ENCODE measurements around the gene IPO4. TPM values are rescaled to one million over a fixed set of nuclear protein-coding genes. Genes with fewer than 3 reads are reported as not detected.

Gene IPO4
- total RNA-seq, 6 experiments from 2014 or later = 17.9 to 44.0 (median 23.0) TPM

GRCh38 chr14:24130717-24131548 lies 57.7 kb downstream of the IPO4 start:
- ATAC-seq = peak; percentile 60 to 74 (median 70)
- H3K27ac ChIP-seq = peak overlapping the region; percentile 61 to 86 (median 81)
- TF ChIP-seq POLR2A (IDR thresholded peaks at IDR 0.05) = peak; percentile 30
- TF ChIP-seq CTCF (IDR thresholded peaks at IDR 0.05) = no peak
- peak; percentile 55 to 91 (median 78) for DNase-seq
- H3K4me1 ChIP-seq = peaks cover 0 to 35% (median 15%) of the 10 kb centered on the region in 4 donors
- intact Hi-C loops (cut with DNase I) = no loop called here
- H3K36me3 ChIP-seq = no peaks in the 10 kb centered on the region
- no peaks in the 10 kb centered on the region for H3K27me3 ChIP-seq
- WGBS (ENCODE audit: insufficient coverage, low coverage, low lambda C conversion rate, missing lambda C conversion rate) = 11% methylated on average over 2 of the region's 7 CpGs
- H3K9me3 ChIP-seq = no peaks in the 10 kb centered on the region
- peak overlapping the region in 1 of 3 donors; percentile 18 for H3K4me3 ChIP-seq

- intact Hi-C loops (cut with DNase I) = no loop called here
Observed at GRCh38 chr14:24130380-24130716, 58.3 kb downstream of the IPO4 start, which contains the start of gene FITM1. Gene FITM1 (plus strand): TSS chr14:24130659. CDS start chr14:24131564, 905 bp downstream.

More at GRCh38 chr14:24130380-24130716, 58.3 kb downstream of the IPO4 start, which contains the start of gene FITM1:
- Histone ChIP-seq H3K9me3 (no peaks in the 10 kb centered on the region), H3K36me3 (no peaks in the 10 kb centered on the region), H3K27me3 (no peaks in the 10 kb centered on the region), H3K27ac (peak within 1 kb of the TSS; percentile 61 to 86 (median 81)), H3K4me1 (peaks cover 0 to 34% (median 15%) of the 10 kb centered on the region in 4 donors), H3K4me3 (peak within 1 kb of the TSS in 1 of 3 donors; percentile 18)
- ATAC-seq = no peak
- DNase-seq = no peak
- no peak for TF ChIP-seq CTCF (IDR thresholded peaks at IDR 0.05)
- TF ChIP-seq POLR2A (IDR thresholded peaks at IDR 0.05) = no peak
- WGBS (ENCODE audit: insufficient coverage, low coverage, low lambda C conversion rate, missing lambda C conversion rate) = 66% methylated on average over 4 of the region's 5 CpGs

Small RNAs within 50 kb of the gene (microRNA-seq; reads per million reads assigned to microRNA genes)
- gene MIR7703 = 0 to 0.29 reads per million in 2 donors

Small RNAs within 50 kb of the gene (small RNA-seq; reads per million reads assigned to genes)
- gene AL136295.4 (0 reads per million in 2 experiments), gene CHMP4A (0 reads per million in 2 experiments), gene IPO4 (0 to 1.4 reads per million in 2 experiments), gene IRF9 (0 reads per million in 2 experiments), gene MDP1 (0 reads per million in 2 experiments), gene RNA5SP383 (0.26 to 1.2 reads per million in 2 experiments)

Other genes starting within 250 kb of the IPO4 start
- 10 to 100 TPM; 30.5 to 82.5 (median 45.1) TPM for gene DHRS4, start 235.0 kb downstream of the IPO4 start, total RNA-seq
- 10 to 100 TPM; 17.7 to 53.6 (median 32.3) TPM for gene DHRS4L2, start 199.9 kb downstream of the IPO4 start, total RNA-seq
- 1 to 10 TPM in 1 of 6 experiments, under 1 TPM in 5; 0.18 to 1.9 (median 0.29) TPM for gene CARMIL3, start 136.8 kb downstream of the IPO4 start, total RNA-seq
- gene CPNE6, start 117.3 kb downstream of the IPO4 start, total RNA-seq = under 1 TPM in 4 of 6 experiments, not detected in 2; 0.09 to 0.40 (median 0.18) TPM
- gene PCK2, start 94.5 kb downstream of the IPO4 start, total RNA-seq = 100 to 1,000 TPM; 124 to 615 (median 240) TPM
- 100 to 1,000 TPM in 3 of 6 experiments, 10 to 100 TPM in 3; 65.9 to 180 (median 103) TPM for gene DCAF11, start 74.0 kb downstream of the IPO4 start, total RNA-seq
- 1 to 10 TPM; 1.4 to 2.9 (median 2.1) TPM for gene NRL, start 73.9 kb downstream of the IPO4 start, total RNA-seq
- gene FITM1, start 58.2 kb downstream of the IPO4 start, total RNA-seq = 10 to 100 TPM in 3 of 6 experiments, 1 to 10 TPM in 3; 1.5 to 32.5 (median 9.3) TPM
- 100 to 1,000 TPM in 4 of 6 experiments, 10 to 100 TPM in 2; 81.7 to 119 (median 107) TPM for gene PSME1, start 52.6 kb downstream of the IPO4 start, total RNA-seq
- 10 to 100 TPM; 10.2 to 21.4 (median 11.9) TPM for gene EMC9, start 47.2 kb downstream of the IPO4 start, total RNA-seq
- 100 to 1,000 TPM in 4 of 6 experiments, 10 to 100 TPM in 2; 66.1 to 142 (median 110) TPM for gene PSME2, start 42.2 kb downstream of the IPO4 start, total RNA-seq
- 10 to 100 TPM; 17.5 to 39.6 (median 26.2) TPM for gene RNF31, start 41.3 kb downstream of the IPO4 start, total RNA-seq
- 10 to 100 TPM; 17.4 to 66.6 (median 37.2) TPM for gene IRF9, start 27.6 kb downstream of the IPO4 start, total RNA-seq
- gene REC8, start 16.7 kb downstream of the IPO4 start, total RNA-seq = 1 to 10 TPM; 1.6 to 7.4 (median 3.4) TPM
- gene TM9SF1, start 6.6 kb upstream of the IPO4 start, total RNA-seq = 10 to 100 TPM; 32.1 to 49.8 (median 41.2) TPM
- gene TSSK4, start 16.9 kb upstream of the IPO4 start, total RNA-seq = under 1 TPM in 2 of 6 experiments, not detected in 4; 0.29 TPM
- 10 to 100 TPM; 11.9 to 28.9 (median 17.1) TPM for gene CHMP4A, start 24.7 kb upstream of the IPO4 start, total RNA-seq
- 1 to 10 TPM; 3.7 to 6.3 (median 4.9) TPM for gene MDP1, start 27.2 kb upstream of the IPO4 start, total RNA-seq
- 10 to 100 TPM; 60.0 to 72.9 (median 68.7) TPM for gene NEDD8, start 43.6 kb upstream of the IPO4 start, total RNA-seq
- 10 to 100 TPM; 26.2 to 40.2 (median 34.2) TPM for gene GMPR2, start 44.1 kb upstream of the IPO4 start, total RNA-seq
- 10 to 100 TPM; 13.4 to 28.1 (median 24.1) TPM for gene TINF2, start 53.8 kb upstream of the IPO4 start, total RNA-seq
- gene TGM1, start 74.4 kb upstream of the IPO4 start, total RNA-seq = 1 to 10 TPM in 2 of 6 experiments, under 1 TPM in 4; 0.37 to 1.9 (median 0.77) TPM
- 10 to 100 TPM; 11.5 to 28.3 (median 15.2) TPM for gene RABGGTA, start 82.8 kb upstream of the IPO4 start, total RNA-seq
- gene DHRS1, start 111.0 kb upstream of the IPO4 start, total RNA-seq = 10 to 100 TPM; 49.1 to 89.3 (median 60.1) TPM
- gene NOP9, start 111.0 kb upstream of the IPO4 start, total RNA-seq = 10 to 100 TPM in 4 of 6 experiments, 1 to 10 TPM in 2; 8.2 to 15.3 (median 11.4) TPM
- 100 to 1,000 TPM; 118 to 219 (median 196) TPM for gene CIDEB, start 119.2 kb upstream of the IPO4 start, total RNA-seq
- 1 to 10 TPM; 1.8 to 5.8 (median 3.5) TPM for gene LTB4R2, start 121.3 kb upstream of the IPO4 start, total RNA-seq
- 1 to 10 TPM; 2.7 to 5.5 (median 3.9) TPM for gene LTB4R, start 122.7 kb upstream of the IPO4 start, total RNA-seq
- gene ADCY4, start 146.3 kb upstream of the IPO4 start, total RNA-seq = 1 to 10 TPM; 2.3 to 7.2 (median 3.9) TPM
- 1 to 10 TPM in 2 of 6 experiments, under 1 TPM in 4; 0.70 to 1.6 (median 0.90) TPM for gene RIPK3, start 151.2 kb upstream of the IPO4 start, total RNA-seq
- gene NFATC4, start 179.4 kb upstream of the IPO4 start, total RNA-seq = 1 to 10 TPM; 1.0 to 3.7 (median 2.0) TPM
- gene NYNRIN, start 210.2 kb upstream of the IPO4 start, total RNA-seq = 1 to 10 TPM; 1.8 to 6.1 (median 2.7) TPM
- gene CBLN3, start 240.9 kb upstream of the IPO4 start, total RNA-seq = 1 to 10 TPM in 4 of 6 experiments, under 1 TPM in 2; 0.74 to 1.8 (median 1.2) TPM
- 10 to 100 TPM; 19.6 to 24.9 (median 21.4) TPM for gene KHNYN, start 241.1 kb upstream of the IPO4 start, total RNA-seq

Data from right lobe of liver (tissue), 6 donors.